Activated gamma-delta T cell (primary cell): ENCODE data around the gene HSFY2.
"Not testable (repeated sequence)": the region's sequence is repeated elsewhere in the genome, so short reads cannot be mapped to it uniquely, and the experiment has no call there.

Experiments used
- DNase-seq: peaks from one replicate; lab custom pipeline; 2025; lab: John Stamatoyannopoulos, UW
- total RNA-seq, 2 donors: gene quantifications; one replicate each; lab custom pipeline; 2026; lab: John Stamatoyannopoulos, UW

Gene HSFY2
- 0 reads per million in 2 donors for total RNA-seq

- not testable (repeated sequence) for DNase-seq
Measured at GRCh38 chrY:18773635-18774034, at the start of gene HSFY2. TSS of gene HSFY2 (minus strand) at chrY:18773735. CDS start at chrY:18773618, 117 bp downstream.

GRCh38 chrY:18815751-18816150 lies 42.2 kb upstream of the HSFY2 start:
- not testable (repeated sequence) for DNase-seq

- not testable (repeated sequence) for DNase-seq
Measured at GRCh38 chrY:18788757-18789406, 15.3 kb upstream of the HSFY2 start.

GRCh38 chrY:18754077-18754476 lies 19.5 kb downstream of the HSFY2 start:
- DNase-seq: not testable (repeated sequence)

- DNase-seq: not testable (repeated sequence)
Measured at GRCh38 chrY:18753133-18753815, 20.3 kb downstream of the HSFY2 start.

- not testable (repeated sequence) for DNase-seq
Measured at GRCh38 chrY:18723714-18724113, 49.8 kb downstream of the HSFY2 start.
